Measurements from ENCODE around the gene PCTP. TPM values are rescaled to one million over a fixed set of nuclear protein-coding genes. Genes with fewer than 3 reads are reported as not detected.

The PCTP gene
- total and polyA plus RNA-seq, 7 experiments from 2014 or later = 1.2 to 7.4 (median 3.2) TPM

DNA sequence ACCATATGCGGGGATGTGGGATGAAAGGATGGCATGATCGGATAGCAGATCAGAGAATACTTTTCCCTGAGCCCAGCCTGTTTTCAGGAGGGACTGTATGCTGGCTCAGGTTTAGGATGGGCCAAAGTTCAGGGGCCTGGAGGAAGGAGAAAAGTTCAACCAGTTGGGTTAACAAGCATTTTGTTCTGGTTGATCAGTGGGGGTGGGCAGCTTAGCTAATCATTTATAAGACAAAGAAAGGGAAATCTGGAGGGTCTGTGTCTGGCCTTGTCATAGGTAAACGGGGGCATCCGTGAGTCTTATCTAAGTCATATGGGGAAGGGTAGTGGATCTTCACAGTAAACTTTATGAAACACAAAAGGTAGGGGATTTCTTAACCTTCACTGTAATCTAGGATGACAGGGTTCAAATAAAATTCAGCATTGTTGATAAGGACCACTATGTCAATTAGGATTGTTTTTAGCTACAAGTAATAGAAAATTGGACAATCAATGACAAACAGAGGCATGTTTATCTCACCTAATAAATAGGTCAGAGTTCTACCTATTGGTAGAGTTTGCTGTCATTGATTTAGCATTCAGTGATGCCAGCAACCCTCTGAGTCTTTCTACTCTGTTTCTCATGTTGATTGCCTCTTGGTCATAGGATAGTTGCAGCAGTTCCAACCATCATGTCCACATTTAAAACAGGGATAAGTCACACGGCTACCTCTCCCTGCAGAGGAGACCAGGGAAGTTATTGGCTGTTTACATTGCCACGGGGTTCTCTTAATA is 11.4 kb downstream of the PCTP start:
- POLR2A ChIA-PET = no interaction called here
- no peaks in the 10 kb centered on the region for H3K4me1 ChIP-seq (ENCODE audit: control insufficient read depth in 2 of 2, insufficient read depth in 2 of 2, low read length in 2 of 2)
- no peaks in the 10 kb centered on the region for H3K27me3 ChIP-seq (ENCODE audit: control insufficient read depth in 2 of 2, insufficient read depth in 2 of 2, low read length in 2 of 2)
- no peak overlapping the region for H3K27ac ChIP-seq (ENCODE audit: low read depth, low read length)
- no peaks in the 10 kb centered on the region for H3K27me3 Mint-ChIP-seq
- no peak for ATAC-seq
- no peak overlapping the region for H3K4me3 Mint-ChIP-seq
- H3K36me3 Mint-ChIP-seq = peaks cover 0 to 5% (median 0%) of the 10 kb centered on the region in 5 donors
- no peak overlapping the region for H3K4me3 ChIP-seq (ENCODE audit: low read length)
- intact Hi-C loops (cut with micrococcal nuclease) = no loop called here
- H3K4me1 Mint-ChIP-seq = peaks cover 0 to 6% (median 0%) of the 10 kb centered on the region in 7 donors
- no peaks in the 10 kb centered on the region for H3K36me3 ChIP-seq (ENCODE audit: control insufficient read depth in 2 of 3, insufficient read depth in 3 of 3, low read length in 3 of 3)
- peaks cover 0 to 3% (median 0%) of the 10 kb centered on the region in 11 donors for H3K9me3 Mint-ChIP-seq
- DNase-seq = no peak
- no peaks in the 10 kb centered on the region for H3K9me3 ChIP-seq (ENCODE audit: control insufficient read depth in 2 of 3, low read length in 3 of 3)
- H3K27ac Mint-ChIP-seq = no peak overlapping the region
- CTCF ChIA-PET = no interaction called here

DNA sequence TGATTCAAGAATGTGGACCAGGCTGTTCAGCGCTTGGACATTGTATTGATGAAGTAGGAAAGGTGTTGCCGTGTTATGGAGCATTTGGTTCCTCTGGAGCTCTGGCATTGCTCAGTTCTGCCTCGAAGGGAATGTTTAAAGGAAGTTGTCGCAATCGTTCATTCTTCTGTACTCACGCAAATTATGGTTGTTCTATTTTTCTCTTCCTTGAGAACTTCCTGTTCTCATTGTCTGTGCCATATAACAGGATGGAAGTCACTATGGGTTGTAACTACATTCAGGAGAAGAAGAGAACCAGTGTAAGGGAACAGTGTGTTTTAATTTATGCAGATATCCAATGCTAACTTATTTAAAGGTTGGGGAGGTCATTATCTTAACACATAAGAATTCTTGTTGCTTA is 13.0 kb downstream of the PCTP start:
- Mint-ChIP-seq H3K27me3 (no peaks in the 10 kb centered on the region), H3K4me1 (peaks cover 0 to 6% (median 0%) of the 10 kb centered on the region in 7 donors), H3K36me3 (peaks cover 0 to 9% (median 5%) of the 10 kb centered on the region in 5 donors), H3K4me3 (no peak overlapping the region), H3K27ac (no peak overlapping the region), H3K9me3 (peaks cover 0 to 3% (median 0%) of the 10 kb centered on the region in 11 donors)
- H3K4me1 ChIP-seq (ENCODE audit: control insufficient read depth in 2 of 2, insufficient read depth in 2 of 2, low read length in 2 of 2) = no peaks in the 10 kb centered on the region
- ChIA-PET CTCF (no interaction called here), POLR2A (no interaction called here)
- no peak overlapping the region for H3K4me3 ChIP-seq (ENCODE audit: low read length)
- DNase-seq = no peak
- no peak for ATAC-seq
- no peak overlapping the region for H3K27ac ChIP-seq (ENCODE audit: low read depth, low read length)
- H3K36me3 ChIP-seq (ENCODE audit: control insufficient read depth in 2 of 3, insufficient read depth in 3 of 3, low read length in 3 of 3) = no peaks in the 10 kb centered on the region
- intact Hi-C loops (cut with micrococcal nuclease) = no loop called here
- no peaks in the 10 kb centered on the region for H3K9me3 ChIP-seq (ENCODE audit: control insufficient read depth in 2 of 3, low read length in 3 of 3)
- H3K27me3 ChIP-seq (ENCODE audit: control insufficient read depth in 2 of 2, insufficient read depth in 2 of 2, low read length in 2 of 2) = no peaks in the 10 kb centered on the region

DNA sequence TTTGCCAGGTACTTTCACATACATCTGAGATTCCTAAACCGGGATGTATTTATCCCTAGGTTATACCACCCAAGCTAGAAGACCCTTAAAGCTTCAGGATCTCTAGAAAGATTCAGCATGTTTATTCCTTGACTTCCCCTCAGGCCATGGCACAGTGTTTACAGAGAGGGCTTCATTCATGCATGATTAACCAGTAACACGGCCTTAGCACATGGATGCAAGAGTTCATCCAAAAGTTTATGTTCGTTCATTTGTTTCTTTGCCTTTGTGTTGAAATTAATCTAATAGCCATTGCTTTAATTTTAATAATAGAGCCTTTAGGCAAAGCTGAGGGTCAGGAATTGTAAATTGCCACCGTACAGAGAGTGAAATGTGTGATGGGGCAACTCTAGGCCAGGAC is 13.8 kb downstream of the PCTP start:
- no peaks in the 10 kb centered on the region for H3K36me3 ChIP-seq (ENCODE audit: control insufficient read depth in 2 of 3, insufficient read depth in 3 of 3, low read length in 3 of 3)
- no peaks in the 10 kb centered on the region for H3K9me3 ChIP-seq (ENCODE audit: control insufficient read depth in 2 of 3, low read length in 3 of 3)
- no peak overlapping the region for H3K27ac Mint-ChIP-seq
- POLR2A ChIA-PET = no interaction called here
- no peaks in the 10 kb centered on the region for H3K4me1 ChIP-seq (ENCODE audit: control insufficient read depth in 2 of 2, insufficient read depth in 2 of 2, low read length in 2 of 2)
- H3K4me1 Mint-ChIP-seq = peaks cover 0 to 6% (median 0%) of the 10 kb centered on the region in 7 donors
- H3K27ac ChIP-seq (ENCODE audit: low read depth, low read length) = no peak overlapping the region
- no peaks in the 10 kb centered on the region for H3K27me3 ChIP-seq (ENCODE audit: control insufficient read depth in 2 of 2, insufficient read depth in 2 of 2, low read length in 2 of 2)
- DNase-seq = no peak
- CTCF ChIA-PET = no interaction called here
- ATAC-seq = no peak
- peaks cover 0 to 15% (median 5%) of the 10 kb centered on the region in 5 donors for H3K36me3 Mint-ChIP-seq
- H3K4me3 ChIP-seq (ENCODE audit: low read length) = no peak overlapping the region
- intact Hi-C loops (cut with micrococcal nuclease) = no loop called here
- H3K27me3 Mint-ChIP-seq = no peaks in the 10 kb centered on the region
- no peak overlapping the region for H3K4me3 Mint-ChIP-seq
- peaks cover 0 to 3% (median 0%) of the 10 kb centered on the region in 11 donors for H3K9me3 Mint-ChIP-seq

DNA sequence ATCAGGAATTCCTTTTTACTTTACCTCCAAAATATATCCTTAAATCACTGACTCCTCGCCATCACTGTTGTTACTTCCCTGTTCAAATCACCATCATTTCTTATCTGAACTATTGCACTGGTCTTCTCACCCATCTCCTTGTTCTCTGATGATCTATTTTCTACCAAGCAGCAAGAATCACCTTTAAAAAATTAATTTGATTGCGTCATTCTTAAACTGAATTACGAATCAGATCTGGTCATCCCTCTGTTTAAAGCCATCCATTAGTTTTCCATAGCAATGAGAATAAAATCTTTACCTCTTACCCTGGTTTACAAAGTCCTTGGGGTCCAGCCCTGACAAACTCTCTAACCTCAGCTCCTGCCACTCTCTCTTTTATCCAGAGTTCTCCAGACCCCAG is 14.6 kb downstream of the PCTP start:
- no peaks in the 10 kb centered on the region for H3K27me3 Mint-ChIP-seq
- Histone ChIP-seq H3K27ac (ENCODE audit: low read depth, low read length) (no peak overlapping the region), H3K4me1 (ENCODE audit: control insufficient read depth in 2 of 2, insufficient read depth in 2 of 2, low read length in 2 of 2) (no peaks in the 10 kb centered on the region), H3K27me3 (ENCODE audit: control insufficient read depth in 2 of 2, insufficient read depth in 2 of 2, low read length in 2 of 2) (no peaks in the 10 kb centered on the region), H3K9me3 (ENCODE audit: control insufficient read depth in 2 of 3, low read length in 3 of 3) (no peaks in the 10 kb centered on the region), H3K36me3 (ENCODE audit: control insufficient read depth in 2 of 3, insufficient read depth in 3 of 3, low read length in 3 of 3) (no peaks in the 10 kb centered on the region), H3K4me3 (ENCODE audit: low read length) (no peak overlapping the region)
- H3K4me1 Mint-ChIP-seq = peaks cover 0 to 6% (median 0%) of the 10 kb centered on the region in 7 donors
- DNase-seq (no peak), ATAC-seq (no peak)
- peaks cover 0 to 19% (median 5%) of the 10 kb centered on the region in 5 donors for H3K36me3 Mint-ChIP-seq
- CTCF ChIA-PET = no interaction called here
- no peak overlapping the region for H3K4me3 Mint-ChIP-seq
- peaks cover 0 to 3% (median 0%) of the 10 kb centered on the region in 11 donors for H3K9me3 Mint-ChIP-seq
- POLR2A ChIA-PET = no interaction called here
- intact Hi-C loops (cut with micrococcal nuclease) = no loop called here
- H3K27ac Mint-ChIP-seq = no peak overlapping the region

DNA sequence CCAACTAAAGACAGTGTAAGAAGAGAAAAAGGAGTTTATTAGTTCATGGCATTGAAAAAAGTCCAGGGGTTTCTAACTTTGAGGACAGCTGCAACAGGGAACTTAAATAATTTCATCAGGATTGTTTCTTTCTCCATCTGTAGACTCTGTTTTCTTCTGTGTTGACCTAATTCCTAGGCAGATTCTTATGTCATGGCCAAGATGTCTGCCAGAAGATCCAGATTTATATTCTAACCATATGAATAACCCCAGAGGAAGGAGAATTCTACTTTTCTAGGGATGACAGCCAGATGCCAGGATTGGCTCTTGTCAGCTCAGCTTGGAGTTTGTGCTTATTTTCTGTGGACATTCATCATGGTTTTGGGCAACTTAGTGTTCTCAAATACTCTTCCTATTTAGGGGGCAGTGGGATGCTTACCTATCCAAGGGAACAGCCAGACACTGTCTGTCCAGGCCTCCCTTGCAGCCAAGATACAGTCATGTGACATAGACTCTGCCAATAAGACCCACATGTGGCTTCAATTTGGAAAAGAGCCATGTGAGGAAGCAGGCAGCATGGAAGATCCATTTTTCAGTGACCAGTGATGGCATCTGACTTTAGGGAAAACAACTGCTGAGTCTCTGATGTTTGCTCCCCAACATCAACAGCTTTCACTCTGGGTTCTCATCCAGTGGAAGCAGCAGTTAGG is 18.2 kb downstream of the PCTP start:
- Histone ChIP-seq H3K9me3 (ENCODE audit: control insufficient read depth in 2 of 3, low read length in 3 of 3) (no peaks in the 10 kb centered on the region), H3K4me3 (ENCODE audit: low read length) (no peak overlapping the region), H3K36me3 (ENCODE audit: control insufficient read depth in 2 of 3, insufficient read depth in 3 of 3, low read length in 3 of 3) (peaks cover 0 to 8% (median 0%) of the 10 kb centered on the region in 3 experiments), H3K27me3 (ENCODE audit: control insufficient read depth in 2 of 2, insufficient read depth in 2 of 2, low read length in 2 of 2) (no peaks in the 10 kb centered on the region), H3K4me1 (ENCODE audit: control insufficient read depth in 2 of 2, insufficient read depth in 2 of 2, low read length in 2 of 2) (no peaks in the 10 kb centered on the region), H3K27ac (ENCODE audit: low read depth, low read length) (no peak overlapping the region)
- no peak overlapping the region for H3K27ac Mint-ChIP-seq
- peaks cover 0 to 2% (median 0%) of the 10 kb centered on the region in 7 donors for H3K4me1 Mint-ChIP-seq
- H3K36me3 Mint-ChIP-seq = peaks cover 0 to 40% (median 21%) of the 10 kb centered on the region in 5 donors
- CTCF ChIA-PET = interaction anchor here (1.3 to 1.5 kb wide), 2 partner anchors 167 to 242 kb away, joined by 3 to 4 read pairs; no protein-coding TSS in a partner anchor
- ATAC-seq = no peak
- no peaks in the 10 kb centered on the region for H3K27me3 Mint-ChIP-seq
- H3K9me3 Mint-ChIP-seq = no peaks in the 10 kb centered on the region
- intact Hi-C loops (cut with micrococcal nuclease) = no loop called here
- POLR2A ChIA-PET = no interaction called here
- DNase-seq = no peak
- H3K4me3 Mint-ChIP-seq = no peak overlapping the region

DNA sequence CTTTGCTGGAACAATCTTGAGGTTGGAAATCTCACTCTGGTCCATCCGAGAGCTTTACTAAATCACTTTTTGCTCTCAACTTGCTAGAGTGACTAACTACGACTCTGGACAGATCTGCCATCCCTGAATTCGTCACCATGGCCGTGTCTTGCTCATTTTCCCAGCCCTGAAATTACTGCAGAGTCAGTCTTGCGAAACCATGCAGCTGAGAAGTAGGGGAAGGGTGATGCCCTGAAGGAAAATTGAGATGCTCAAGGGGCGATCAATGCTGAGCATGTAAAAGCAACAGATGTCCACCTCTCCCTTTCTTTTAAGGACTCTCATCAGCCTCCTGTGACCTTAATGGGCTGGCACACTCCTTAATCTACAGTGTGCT is 18.8 kb downstream of the PCTP start:
- POLR2A ChIA-PET = no interaction called here
- H3K4me3 Mint-ChIP-seq = no peak overlapping the region
- H3K36me3 Mint-ChIP-seq = peaks cover 0 to 44% (median 21%) of the 10 kb centered on the region in 5 donors
- Histone ChIP-seq H3K9me3 (ENCODE audit: control insufficient read depth in 2 of 3, low read length in 3 of 3) (no peaks in the 10 kb centered on the region), H3K4me1 (ENCODE audit: control insufficient read depth in 2 of 2, insufficient read depth in 2 of 2, low read length in 2 of 2) (no peaks in the 10 kb centered on the region), H3K27ac (ENCODE audit: low read depth, low read length) (no peak overlapping the region), H3K27me3 (ENCODE audit: control insufficient read depth in 2 of 2, insufficient read depth in 2 of 2, low read length in 2 of 2) (no peaks in the 10 kb centered on the region), H3K36me3 (ENCODE audit: control insufficient read depth in 2 of 3, insufficient read depth in 3 of 3, low read length in 3 of 3) (peaks cover 0 to 8% (median 0%) of the 10 kb centered on the region in 3 experiments), H3K4me3 (ENCODE audit: low read length) (no peak overlapping the region)
- no peak overlapping the region for H3K27ac Mint-ChIP-seq
- intact Hi-C loops (cut with micrococcal nuclease) = no loop called here
- peak; percentile 29 for ATAC-seq
- DNase-seq = no peak
- CTCF ChIA-PET = interaction anchor here (0.7 to 2.0 kb wide), 3 partner anchors 243 to 422 kb away, joined by 3 to 7 read pairs (median 4); no protein-coding TSS in a partner anchor
- H3K9me3 Mint-ChIP-seq = no peaks in the 10 kb centered on the region
- no peaks in the 10 kb centered on the region for H3K4me1 Mint-ChIP-seq
- no peaks in the 10 kb centered on the region for H3K27me3 Mint-ChIP-seq
